ENCODE results near the gene ZNF471. TPM values are rescaled to one million over a fixed set of nuclear protein-coding genes. Genes with fewer than 3 reads are reported as not detected.

ZNF471 gene
- total and polyA plus RNA-seq, 10 of the 15 experiments (the other 5 are each of a cell fraction or from before 2014, with no cell fraction given): 0.03 TPM; not detected in 9

DNA sequence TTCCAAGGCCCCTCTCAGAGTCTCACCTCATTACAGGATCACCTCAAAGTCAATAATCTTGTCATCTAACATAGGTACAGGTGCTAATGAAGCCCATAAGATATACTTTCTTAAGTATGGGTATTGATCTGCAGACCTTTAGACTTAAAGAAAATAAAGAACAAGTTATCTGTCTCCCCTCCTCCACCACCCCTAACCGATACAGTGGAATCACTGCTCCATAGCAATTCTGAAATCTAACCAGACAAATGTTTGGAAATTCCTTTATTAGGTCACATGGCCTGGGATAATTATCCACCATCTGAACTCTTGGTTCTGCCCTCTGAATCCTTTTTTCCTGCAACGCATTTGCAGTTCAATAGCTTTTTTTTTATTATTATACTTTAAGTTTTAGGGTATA lies 55.1 kb downstream of the ZNF471 start (continued):
- TF ChIP-seq ASH2L (IDR thresholded peaks at IDR 0.05; ENCODE audit: borderline replicate concordance, low read depth): no peak

GRCh38 chr19:56566904-56567273 lies 59.2 kb downstream of the ZNF471 start:
- intact Hi-C loops (cut with micrococcal nuclease; ENCODE audit: unreplicated experiment) (no loop called here), in situ Hi-C loops (cut with MboI) (no loop called here)
- no peaks in the 10 kb centered on the region for H3K79me2 ChIP-seq (ENCODE audit: control insufficient read depth, insufficient read depth, low read length)
- POLR2A ChIA-PET: no interaction called here
- peak overlapping the region; percentile 39; the same call in 1 of the 2 replicates for H3K4me2 ChIP-seq (ENCODE audit: control insufficient read depth, insufficient read depth)
- H3K36me3 ChIP-seq (ENCODE audit: control insufficient read depth in 2 of 2, insufficient read depth in 2 of 2, low read length in 1 of 2): no peaks in the 10 kb centered on the region
- RAD21 ChIA-PET (ENCODE audit: unreplicated experiment): no interaction called here
- FAIRE-seq: no peak
- H3K4me1 ChIP-seq (ENCODE audit: control insufficient read depth, insufficient read depth, low read length): no peaks in the 10 kb centered on the region
- H2AFZ ChIP-seq (ENCODE audit: control insufficient read depth, low read depth, low read length): peak overlapping the region; percentile 82
- CTCF ChIA-PET: no interaction called here
- ATAC-seq: peak; percentile 31
- no peaks in the 10 kb centered on the region for H3K27me3 ChIP-seq (replicated peaks in 1 of 2; ENCODE audit: control insufficient read depth in 2 of 2, insufficient read depth in 2 of 2, low read length in 1 of 2)
- H3K4me3 ChIP-seq: peak overlapping the region; percentile 78
- 1% methylated on average over 15 of the region's 23 CpGs for WGBS (ENCODE audit: insufficient coverage, insufficient replicate concordance, low lambda C conversion rate, missing lambda C conversion rate)
- SMC1A ChIA-PET (ENCODE audit: uncharacterized antibody, unreplicated experiment): no interaction called here
- peak overlapping the region; percentile 51; the same call in 1 of the 2 replicates for H3K9ac ChIP-seq (ENCODE audit: control insufficient read depth, insufficient read depth, low read length)
- no peak overlapping the region for H3K27ac ChIP-seq (ENCODE audit: control insufficient read depth, insufficient read depth)
- no peak for DNase-seq (ENCODE audit: low read depth, low spot score)
- peaks cover 7% of the 10 kb centered on the region; the same call in 2 of the 3 replicates for H3K9me3 ChIP-seq (replicated peaks; ENCODE audit: control insufficient read depth, insufficient read depth, low read length)
- H4K20me1 ChIP-seq (ENCODE audit: control insufficient read depth, insufficient read depth): no peaks in the 10 kb centered on the region
- no TSS peak for BruUV-seq (replicated peaks)
- TF ChIP-seq RFX5 (IDR thresholded peaks at IDR 0.05; ENCODE audit: low read depth, low read length) (no peak), NFYA (IDR thresholded peaks at IDR 0.05; ENCODE audit: borderline replicate concordance, low read depth, low read length) (no peak), RBBP5 (conservative IDR thresholded peaks at IDR 0.05) (no peak), CHD4 (IDR thresholded peaks at IDR 0.05) (no peak), HDGF (IDR thresholded peaks at IDR 0.05) (no peak), NFIC (IDR thresholded peaks at IDR 0.05; ENCODE audit: low read depth, low read length) (no peak), CREB1 (IDR thresholded peaks at IDR 0.05; ENCODE audit: low read depth) (no peak), BCLAF1 (IDR thresholded peaks at IDR 0.05) (no peak), PBX3 (IDR thresholded peaks at IDR 0.05; ENCODE audit: insufficient replicate concordance, low read depth, low read length) (no peak), RAD21 (IDR thresholded peaks at IDR 0.05; ENCODE audit: insufficient read depth, low read depth, low read length) (no peak), NR2C2 (IDR thresholded peaks at IDR 0.05; ENCODE audit: borderline replicate concordance, control insufficient read depth, insufficient read length, low read depth) (no peak)
- TF ChIP-seq, protein P1, sequence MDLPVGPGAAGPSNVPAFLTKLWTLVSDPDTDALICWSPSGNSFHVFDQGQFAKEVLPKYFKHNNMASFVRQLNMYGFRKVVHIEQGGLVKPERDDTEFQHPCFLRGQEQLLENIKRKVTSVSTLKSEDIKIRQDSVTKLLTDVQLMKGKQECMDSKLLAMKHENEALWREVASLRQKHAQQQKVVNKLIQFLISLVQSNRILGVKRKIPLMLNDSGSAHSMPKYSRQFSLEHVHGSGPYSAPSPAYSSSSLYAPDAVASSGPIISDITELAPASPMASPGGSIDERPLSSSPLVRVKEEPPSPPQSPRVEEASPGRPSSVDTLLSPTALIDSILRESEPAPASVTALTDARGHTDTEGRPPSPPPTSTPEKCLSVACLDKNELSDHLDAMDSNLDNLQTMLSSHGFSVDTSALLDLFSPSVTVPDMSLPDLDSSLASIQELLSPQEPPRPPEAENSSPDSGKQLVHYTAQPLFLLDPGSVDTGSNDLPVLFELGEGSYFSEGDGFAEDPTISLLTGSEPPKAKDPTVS (IDR thresholded peaks at IDR 0.05; ENCODE audit: low read depth, low read length): no peak
- TF ChIP-seq, protein P2, sequence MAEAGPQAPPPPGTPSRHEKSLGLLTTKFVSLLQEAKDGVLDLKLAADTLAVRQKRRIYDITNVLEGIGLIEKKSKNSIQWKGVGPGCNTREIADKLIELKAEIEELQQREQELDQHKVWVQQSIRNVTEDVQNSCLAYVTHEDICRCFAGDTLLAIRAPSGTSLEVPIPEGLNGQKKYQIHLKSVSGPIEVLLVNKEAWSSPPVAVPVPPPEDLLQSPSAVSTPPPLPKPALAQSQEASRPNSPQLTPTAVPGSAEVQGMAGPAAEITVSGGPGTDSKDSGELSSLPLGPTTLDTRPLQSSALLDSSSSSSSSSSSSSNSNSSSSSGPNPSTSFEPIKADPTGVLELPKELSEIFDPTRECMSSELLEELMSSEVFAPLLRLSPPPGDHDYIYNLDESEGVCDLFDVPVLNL (IDR thresholded peaks at IDR 0.05; ENCODE audit: low read depth, low read length): no peak
- TF ChIP-seq, protein P3, sequence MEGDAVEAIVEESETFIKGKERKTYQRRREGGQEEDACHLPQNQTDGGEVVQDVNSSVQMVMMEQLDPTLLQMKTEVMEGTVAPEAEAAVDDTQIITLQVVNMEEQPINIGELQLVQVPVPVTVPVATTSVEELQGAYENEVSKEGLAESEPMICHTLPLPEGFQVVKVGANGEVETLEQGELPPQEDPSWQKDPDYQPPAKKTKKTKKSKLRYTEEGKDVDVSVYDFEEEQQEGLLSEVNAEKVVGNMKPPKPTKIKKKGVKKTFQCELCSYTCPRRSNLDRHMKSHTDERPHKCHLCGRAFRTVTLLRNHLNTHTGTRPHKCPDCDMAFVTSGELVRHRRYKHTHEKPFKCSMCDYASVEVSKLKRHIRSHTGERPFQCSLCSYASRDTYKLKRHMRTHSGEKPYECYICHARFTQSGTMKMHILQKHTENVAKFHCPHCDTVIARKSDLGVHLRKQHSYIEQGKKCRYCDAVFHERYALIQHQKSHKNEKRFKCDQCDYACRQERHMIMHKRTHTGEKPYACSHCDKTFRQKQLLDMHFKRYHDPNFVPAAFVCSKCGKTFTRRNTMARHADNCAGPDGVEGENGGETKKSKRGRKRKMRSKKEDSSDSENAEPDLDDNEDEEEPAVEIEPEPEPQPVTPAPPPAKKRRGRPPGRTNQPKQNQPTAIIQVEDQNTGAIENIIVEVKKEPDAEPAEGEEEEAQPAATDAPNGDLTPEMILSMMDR (IDR thresholded peaks at IDR 0.05 in 2 of 3, conservative IDR thresholded peaks at IDR 0.05 in 1 of 3; ENCODE audit: control insufficient read depth in 2 of 3, extremely low read depth in 1 of 3, insufficient read depth in 1 of 3, low read depth in 3 of 3, low read length in 3 of 3): no peak

All from GM12878 (cell line).